Right kidney (tissue), 9 donors: ENCODE results near the gene TTF2.

Experiments
- DNase-seq: peaks from one replicate; pipeline ENCODE4 v3.0.0-alpha.2; 2016
- long read RNA-seq, 8 donors: transcript quantifications; one replicate each; lab custom pipeline, GENCODE V29; 2026

Gene TTF2
- long read RNA-seq, donor 1, full-length matches to known transcripts, result 1 of 1 reads
- long read RNA-seq, donor 1, partial matches to known transcripts, result 0 of 1 reads
- long read RNA-seq, donor 1, other reads (novel, unspliced or antisense), result 0 of 1 reads
- long read RNA-seq, donor 2, result 0 reads
- long read RNA-seq, donor 3, partial matches to known transcripts, result 0 of 1 reads
- long read RNA-seq, donor 3, other reads (novel, unspliced or antisense), result 0 of 1 reads
- long read RNA-seq, donor 4, result 0 reads
- long read RNA-seq, donor 5, full-length matches to known transcripts, result 3 of 12 reads
- long read RNA-seq, donor 5, partial matches to known transcripts, result 9 of 12 reads
- long read RNA-seq, donor 5, other reads (novel, unspliced or antisense), result 0 of 12 reads
- long read RNA-seq, donor 6, result 0 reads
- long read RNA-seq, donor 7, partial matches to known transcripts, result 5 of 5 reads
- long read RNA-seq, donor 7, other reads (novel, unspliced or antisense), result 0 of 5 reads
- long read RNA-seq, donor 8, result 0 reads

- peak; percentile 94 for DNase-seq
Observed at GRCh38 chr1:117059678-117060440, at the start of gene TTF2. Gene TTF2, plus strand, starts transcription at chr1:117060326. Its CDS starts 21 bp downstream, at chr1:117060347.

- no peak for DNase-seq
Observed at GRCh38 chr1:117011334-117011733, 48.8 kb upstream of the TTF2 start.

- DNase-seq, result no peak
Observed at GRCh38 chr1:117013309-117013858, 46.7 kb upstream of the TTF2 start.

GRCh38 chr1:117014209-117014608 lies 45.9 kb upstream of the TTF2 start:
- no peak for DNase-seq

GRCh38 chr1:117015724-117016123 lies 44.4 kb upstream of the TTF2 start:
- DNase-seq, result no peak

- no peak for DNase-seq
Observed at GRCh38 chr1:117017062-117017461, 43.1 kb upstream of the TTF2 start.

GRCh38 chr1:117017648-117018047 lies 42.5 kb upstream of the TTF2 start:
- no peak for DNase-seq

GRCh38 chr1:117020526-117021156 lies 39.5 kb upstream of the TTF2 start:
- no peak for DNase-seq

- DNase-seq, result no peak
Observed at GRCh38 chr1:117022114-117022513, 38.0 kb upstream of the TTF2 start.

- no peak for DNase-seq
Observed at GRCh38 chr1:117025568-117025967, 34.6 kb upstream of the TTF2 start.

GRCh38 chr1:117026361-117026760 lies 33.8 kb upstream of the TTF2 start:
- no peak for DNase-seq

GRCh38 chr1:117029685-117030084 lies 30.4 kb upstream of the TTF2 start:
- DNase-seq, result no peak

- DNase-seq, result no peak
Observed at GRCh38 chr1:117030271-117030877, 29.8 kb upstream of the TTF2 start.

GRCh38 chr1:117032266-117032665 lies 27.9 kb upstream of the TTF2 start:
- no peak for DNase-seq

GRCh38 chr1:117032681-117033539 lies 27.2 kb upstream of the TTF2 start:
- no peak for DNase-seq

GRCh38 chr1:117033772-117034171 lies 26.4 kb upstream of the TTF2 start:
- no peak for DNase-seq

GRCh38 chr1:117034791-117035290 lies 25.3 kb upstream of the TTF2 start:
- DNase-seq, result no peak

GRCh38 chr1:117036018-117036461 lies 24.1 kb upstream of the TTF2 start:
- peak; percentile 54 for DNase-seq

- no peak for DNase-seq
Observed at GRCh38 chr1:117037802-117038201, 22.3 kb upstream of the TTF2 start.

- DNase-seq, result no peak
Observed at GRCh38 chr1:117038236-117038635, 21.9 kb upstream of the TTF2 start.

GRCh38 chr1:117044217-117044616 lies 15.9 kb upstream of the TTF2 start:
- DNase-seq, result no peak
